HG03039 (cell line): ENCODE results near the gene SUCLG2.
A peak's percentile ranks its signal among the peaks of the same experiment; 100 is the strongest.

Experiments used
- ATAC-seq: cut with Tn5 transposase; IDR thresholded peaks from one replicate; pipeline ENCODE4 v1.9.1; 2021; ENCODE audit warnings: mild to moderate bottlenecking, moderate library complexity; ENCODE audit not compliant: unreplicated experiment

The SUCLG2 gene

DNA sequence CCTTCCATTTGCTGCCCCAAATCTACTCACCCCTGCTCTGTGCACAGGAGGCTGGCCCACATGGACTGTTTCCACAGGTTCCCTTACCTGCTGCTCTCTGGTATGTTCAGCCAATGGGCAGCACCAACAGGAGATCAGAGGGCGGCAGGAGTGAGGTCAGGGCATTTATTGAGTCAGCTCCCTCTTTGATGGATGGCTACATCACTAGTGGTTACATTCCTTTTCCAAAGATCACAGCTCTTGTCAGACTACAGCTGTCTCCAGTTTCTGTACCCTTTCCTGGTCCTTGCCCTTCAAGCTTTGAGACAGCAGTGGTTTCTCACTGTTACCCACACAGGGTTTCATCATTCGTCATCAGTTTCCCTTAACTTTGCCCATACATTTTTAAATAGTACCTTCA lies 325.1 kb downstream of the SUCLG2 start:
- peak; percentile 62 for ATAC-seq

DNA sequence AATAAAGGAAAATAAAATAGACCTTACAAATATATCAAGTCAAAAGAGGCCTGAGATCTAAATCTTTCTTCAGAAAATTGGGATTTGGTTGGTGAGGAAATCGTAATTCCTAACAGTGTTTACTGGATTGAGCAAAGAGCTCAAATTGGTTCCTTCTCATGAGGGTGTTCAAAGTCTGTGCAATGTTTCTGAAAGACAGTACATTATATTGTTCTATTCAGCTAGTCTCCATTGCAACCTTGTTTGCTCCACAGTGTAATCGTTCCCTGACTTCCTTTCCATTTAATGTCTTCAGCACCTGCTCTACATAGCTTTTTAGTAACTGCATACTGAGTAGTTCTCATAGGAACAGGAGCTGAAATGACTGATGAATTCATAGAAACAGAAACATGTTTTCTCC lies 326.8 kb downstream of the SUCLG2 start:
- no peak for ATAC-seq

DNA sequence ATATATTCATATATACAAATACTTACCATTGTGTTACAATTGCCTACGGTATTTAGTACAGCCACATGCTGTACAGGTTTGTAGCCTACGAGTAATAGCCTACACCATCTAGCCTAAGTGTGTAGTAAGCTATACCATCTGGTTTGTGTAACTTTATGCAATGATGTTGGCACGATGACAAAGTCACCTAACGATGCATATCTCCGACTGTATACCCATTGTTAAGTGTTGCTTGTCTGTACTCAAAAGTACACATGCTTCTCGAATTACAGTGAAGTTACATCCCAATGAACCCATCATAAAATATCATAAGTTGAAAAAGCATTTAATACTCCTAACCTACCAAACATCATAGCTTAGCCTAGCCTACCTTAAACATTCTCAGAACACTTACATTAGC lies 329.2 kb downstream of the SUCLG2 start:
- no peak for ATAC-seq
